ENCODE measurements around the gene TRIO. TPM values are rescaled to one million over a fixed set of nuclear protein-coding genes. Genes with fewer than 3 reads are reported as not detected.

Gene TRIO
- total RNA-seq, 1 experiment from 2014 or later: 116 TPM

- peak; percentile 52 for DNase-seq (ENCODE audit: low read depth)
Measured at GRCh38 chr5:14146725-14147124, 3.6 kb downstream of the TRIO start.

GRCh38 chr5:14147210-14147609 is 4.1 kb downstream of the TRIO start:
- DNase-seq (ENCODE audit: low read depth): no peak

- DNase-seq (ENCODE audit: low read depth): no peak
Measured at GRCh38 chr5:14148483-14148882, 5.3 kb downstream of the TRIO start.

- DNase-seq (ENCODE audit: low read depth): no peak
Measured at GRCh38 chr5:14148890-14149671, 5.9 kb downstream of the TRIO start.

GRCh38 chr5:14149672-14150274 is 6.6 kb downstream of the TRIO start:
- no peak for DNase-seq (ENCODE audit: low read depth)

GRCh38 chr5:14151416-14151815 is 8.3 kb downstream of the TRIO start:
- no peak for DNase-seq (ENCODE audit: low read depth)

GRCh38 chr5:14153071-14153864 is 10.1 kb downstream of the TRIO start:
- DNase-seq (ENCODE audit: low read depth): peak; percentile 60

GRCh38 chr5:14153932-14154731 is 11.0 kb downstream of the TRIO start:
- peak; percentile 94 for DNase-seq (ENCODE audit: low read depth)

GRCh38 chr5:14155075-14155474 is 11.9 kb downstream of the TRIO start:
- DNase-seq (ENCODE audit: low read depth): no peak

- DNase-seq (ENCODE audit: low read depth): no peak
Measured at GRCh38 chr5:14155739-14156138, 12.6 kb downstream of the TRIO start.

- no peak for DNase-seq (ENCODE audit: low read depth)
Measured at GRCh38 chr5:14156290-14156649, 13.1 kb downstream of the TRIO start.

- peak; percentile 99 for DNase-seq (ENCODE audit: low read depth)
Measured at GRCh38 chr5:14156650-14157492, 13.7 kb downstream of the TRIO start.

- DNase-seq (ENCODE audit: low read depth): no peak
Measured at GRCh38 chr5:14157493-14157782, 14.3 kb downstream of the TRIO start.

- no peak for DNase-seq (ENCODE audit: low read depth)
Measured at GRCh38 chr5:14158890-14159666, 15.9 kb downstream of the TRIO start.

GRCh38 chr5:14161825-14162556 is 18.8 kb downstream of the TRIO start:
- peak; percentile 73 for DNase-seq (ENCODE audit: low read depth)

GRCh38 chr5:14164164-14165163 is 21.3 kb downstream of the TRIO start:
- DNase-seq (ENCODE audit: low read depth): no peak

GRCh38 chr5:14165375-14166106 is 22.4 kb downstream of the TRIO start:
- peak; percentile 98 for DNase-seq (ENCODE audit: low read depth)

- no peak for DNase-seq (ENCODE audit: low read depth)
Measured at GRCh38 chr5:14166437-14166836, 23.3 kb downstream of the TRIO start.
